ENCODE results near the gene TEX53.

- TF ChIP-seq CTCF (IDR thresholded peaks at IDR 0.05 in 4 of 5, conservative IDR thresholded peaks at IDR 0.05 in 1 of 5) (no peak), POLR2A (IDR thresholded peaks at IDR 0.05) (no peak)
These were observed 37.2 kb upstream of the TEX53 start for GRCh38 chr9:114694719-114695269.
